EH (cell line): Measurements from ENCODE around the gene ARHGEF4.

Experiments
- DNase-seq: peaks from one replicate; pipeline ENCODE4 v3.0.0-alpha.2; 2015; ENCODE audit warnings: low read depth

Gene ARHGEF4

GRCh38 chr2:131093696-131094462 lies 257.2 kb downstream of the ARHGEF4 start:
- peak; percentile 78 for DNase-seq

- DNase-seq = peak; percentile 10
These were observed 258.0 kb downstream of the ARHGEF4 start for GRCh38 chr2:131094463-131095281.
